Panc1 (cell line): ENCODE results near the gene KANSL1L. TPM values are rescaled to one million over a fixed set of nuclear protein-coding genes. Genes with fewer than 3 reads are reported as not detected.

Experiments
- ATAC-seq: fragments of 200-7000 bp; cut with Tn5 transposase; 2 replicates; pipeline ENCODE4 v1.9.1; 2020; ENCODE audit warnings: mild to moderate bottlenecking, moderate library complexity
- BruUV-seq: library from RNA; stranded (reverse); fragments of 400-500 nt; replicated peaks from 2 replicates; lab custom pipeline; 2021; lab: Mats Ljungman, UMichigan
- CTCF ChIA-PET: fragments of 300-600 bp; sonication (Branson Sonifier 250); formaldehyde crosslinking; loops from one replicate; lab custom pipeline; 2022; ENCODE audit warnings: antibody characterized with exemption; lab: Charles Lee
- POLR2A ChIA-PET: fragments of 300-600 bp; sonication (Branson Sonifier 250); formaldehyde crosslinking; loops from one replicate; lab custom pipeline; 2022; ENCODE audit warnings: antibody characterized with exemption; lab: Charles Lee
- DNase-seq: peaks from one replicate; pipeline ENCODE4 v3.0.0-alpha.2; 2010; ENCODE audit warnings: low read depth, low spot score
- H3K27ac ChIP-seq: 2 replicates; pipeline ENCODE4 v1.5.1; 2011; ENCODE audit warnings: mild to moderate bottlenecking, low read length, inconsistent platforms
- H3K27me3 ChIP-seq: fragments of 200-500 bp; sonication (Bioruptor generic); 2 replicates; pipeline ENCODE4 v1.6.0; 2014; ENCODE audit warnings: low read length, inconsistent platforms; ENCODE audit not compliant: control insufficient read depth, insufficient read depth
- H3K36me3 ChIP-seq: fragments of 200-500 bp; sonication (Bioruptor generic); 2 replicates; pipeline ENCODE4 v1.5.1; 2014; ENCODE audit warnings: inconsistent platforms, mild to moderate bottlenecking, low read length, moderate library complexity; ENCODE audit not compliant: control insufficient read depth, insufficient read depth
- H3K4me1 ChIP-seq: 2 replicates; pipeline ENCODE4 v1.5.1; 2011; ENCODE audit warnings: inconsistent platforms, mild to moderate bottlenecking, low read length, moderate library complexity; ENCODE audit not compliant: control insufficient read depth, insufficient read depth
- H3K4me3 ChIP-seq, 2 experiments: 2 replicates each; pipeline ENCODE4 v1.5.1; 2011 to 2012; ENCODE audit warnings: low read depth in 2 of 2, low read length in 2 of 2, mild to moderate bottlenecking in 2 of 2, inconsistent platforms in 1 of 2, moderate library complexity in 1 of 2
- H3K9me3 ChIP-seq: fragments of 200-500 bp; sonication (Bioruptor generic); 2 replicates; pipeline ENCODE4 v1.5.1; 2014; ENCODE audit warnings: low read depth, mild to moderate bottlenecking, inconsistent platforms, low read length, moderate library complexity; ENCODE audit not compliant: control insufficient read depth, insufficient read depth
- POLR2AphosphoS5 ChIP-seq: IDR thresholded peaks from 2 replicates; pipeline ENCODE4 v1.6.1; 2012; ENCODE audit warnings: mild to moderate bottlenecking, low read depth, low read length, moderate library complexity
- SIN3A ChIP-seq: IDR thresholded peaks from 2 replicates; pipeline ENCODE4 v1.6.1; 2012; ENCODE audit warnings: low read depth, mild to moderate bottlenecking, low read length, moderate library complexity, borderline replicate concordance; ENCODE audit not compliant: insufficient read depth
- TCF7L2 ChIP-seq: IDR thresholded peaks from 2 replicates; pipeline ENCODE4 v1.6.1; 2011; ENCODE audit warnings: mild to moderate bottlenecking, low read depth, low read length, inconsistent platforms
- in situ Hi-C: cut with HindIII; loops from 2 replicates; pipeline ENCODE4 v1.10.0; 2016; ENCODE audit warnings: low sequenced_read_pairs, low pct_unique_long_range_greater_than_20kb
- intact Hi-C: fragments of 100-400 bp; cut with micrococcal nuclease; formaldehyde crosslinking; loops from one replicate; pipeline ENCODE4 v1.10.0; 2022; ENCODE audit not compliant: unreplicated experiment
- total RNA-seq: library from RNA; stranded (reverse); gene quantifications from one replicate; pipeline ENCODE4 v1.2.1, GENCODE V29; 2021; ENCODE audit not compliant: unreplicated experiment
- TF ChIP-seq, protein P1 (sequence below): fragments of 450-650 bp; IDR thresholded peaks from 2 replicates; pipeline ENCODE4 v1.5.1; 2017; ENCODE audit warnings: mild to moderate bottlenecking
- TF ChIP-seq, protein P2 (sequence below), 2 experiments: IDR thresholded peaks; 2 replicates each; pipeline ENCODE4 v1.6.1; 2011 to 2012; ENCODE audit warnings: low read depth in 2 of 2, control low read depth in 1 of 2, low read length in 1 of 2, mild to moderate bottlenecking in 1 of 2, moderate library complexity in 1 of 2; ENCODE audit not compliant: insufficient read depth in 1 of 2

KANSL1L gene
- total RNA-seq, 1 experiment from 2014 or later, result 10.5 TPM

DNA sequence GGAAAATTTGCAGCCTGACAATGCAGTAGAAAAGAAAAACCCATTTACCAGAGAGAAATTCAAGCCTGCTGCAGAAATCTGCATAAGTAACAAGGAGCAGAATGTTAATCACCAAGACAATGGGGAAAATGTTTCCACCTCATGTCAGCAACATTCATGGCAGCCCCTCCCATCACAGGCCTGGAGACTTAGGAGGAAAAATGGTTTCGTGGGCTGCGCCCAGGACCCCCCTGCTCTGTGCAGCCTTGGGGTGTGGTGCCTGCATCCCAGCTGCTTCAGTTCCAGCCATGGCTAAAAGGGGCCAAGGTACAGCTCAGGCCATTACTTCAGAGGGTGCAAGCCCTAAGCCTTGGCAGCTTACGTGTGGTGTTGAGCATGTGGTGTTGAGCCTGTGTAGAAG, 115.4 kb downstream of the KANSL1L start:
- BruUV-seq, result no TSS peak
- intact Hi-C loops (no loop called here), in situ Hi-C loops (no loop called here)
- ATAC-seq (no peak), DNase-seq (no peak)
- Histone ChIP-seq H3K4me3 (no peak overlapping the region), H3K27me3 (no peaks in the 10 kb centered on the region), H3K36me3 (no peaks in the 10 kb centered on the region), H3K9me3 (no peaks in the 10 kb centered on the region), H3K4me1 (no peaks in the 10 kb centered on the region), H3K27ac (no peak overlapping the region)
- TF ChIP-seq TCF7L2 (no peak), POLR2AphosphoS5 (no peak), SIN3A (no peak)
- TF ChIP-seq, protein P1, sequence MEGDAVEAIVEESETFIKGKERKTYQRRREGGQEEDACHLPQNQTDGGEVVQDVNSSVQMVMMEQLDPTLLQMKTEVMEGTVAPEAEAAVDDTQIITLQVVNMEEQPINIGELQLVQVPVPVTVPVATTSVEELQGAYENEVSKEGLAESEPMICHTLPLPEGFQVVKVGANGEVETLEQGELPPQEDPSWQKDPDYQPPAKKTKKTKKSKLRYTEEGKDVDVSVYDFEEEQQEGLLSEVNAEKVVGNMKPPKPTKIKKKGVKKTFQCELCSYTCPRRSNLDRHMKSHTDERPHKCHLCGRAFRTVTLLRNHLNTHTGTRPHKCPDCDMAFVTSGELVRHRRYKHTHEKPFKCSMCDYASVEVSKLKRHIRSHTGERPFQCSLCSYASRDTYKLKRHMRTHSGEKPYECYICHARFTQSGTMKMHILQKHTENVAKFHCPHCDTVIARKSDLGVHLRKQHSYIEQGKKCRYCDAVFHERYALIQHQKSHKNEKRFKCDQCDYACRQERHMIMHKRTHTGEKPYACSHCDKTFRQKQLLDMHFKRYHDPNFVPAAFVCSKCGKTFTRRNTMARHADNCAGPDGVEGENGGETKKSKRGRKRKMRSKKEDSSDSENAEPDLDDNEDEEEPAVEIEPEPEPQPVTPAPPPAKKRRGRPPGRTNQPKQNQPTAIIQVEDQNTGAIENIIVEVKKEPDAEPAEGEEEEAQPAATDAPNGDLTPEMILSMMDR, result no peak
- TF ChIP-seq, protein P2, sequence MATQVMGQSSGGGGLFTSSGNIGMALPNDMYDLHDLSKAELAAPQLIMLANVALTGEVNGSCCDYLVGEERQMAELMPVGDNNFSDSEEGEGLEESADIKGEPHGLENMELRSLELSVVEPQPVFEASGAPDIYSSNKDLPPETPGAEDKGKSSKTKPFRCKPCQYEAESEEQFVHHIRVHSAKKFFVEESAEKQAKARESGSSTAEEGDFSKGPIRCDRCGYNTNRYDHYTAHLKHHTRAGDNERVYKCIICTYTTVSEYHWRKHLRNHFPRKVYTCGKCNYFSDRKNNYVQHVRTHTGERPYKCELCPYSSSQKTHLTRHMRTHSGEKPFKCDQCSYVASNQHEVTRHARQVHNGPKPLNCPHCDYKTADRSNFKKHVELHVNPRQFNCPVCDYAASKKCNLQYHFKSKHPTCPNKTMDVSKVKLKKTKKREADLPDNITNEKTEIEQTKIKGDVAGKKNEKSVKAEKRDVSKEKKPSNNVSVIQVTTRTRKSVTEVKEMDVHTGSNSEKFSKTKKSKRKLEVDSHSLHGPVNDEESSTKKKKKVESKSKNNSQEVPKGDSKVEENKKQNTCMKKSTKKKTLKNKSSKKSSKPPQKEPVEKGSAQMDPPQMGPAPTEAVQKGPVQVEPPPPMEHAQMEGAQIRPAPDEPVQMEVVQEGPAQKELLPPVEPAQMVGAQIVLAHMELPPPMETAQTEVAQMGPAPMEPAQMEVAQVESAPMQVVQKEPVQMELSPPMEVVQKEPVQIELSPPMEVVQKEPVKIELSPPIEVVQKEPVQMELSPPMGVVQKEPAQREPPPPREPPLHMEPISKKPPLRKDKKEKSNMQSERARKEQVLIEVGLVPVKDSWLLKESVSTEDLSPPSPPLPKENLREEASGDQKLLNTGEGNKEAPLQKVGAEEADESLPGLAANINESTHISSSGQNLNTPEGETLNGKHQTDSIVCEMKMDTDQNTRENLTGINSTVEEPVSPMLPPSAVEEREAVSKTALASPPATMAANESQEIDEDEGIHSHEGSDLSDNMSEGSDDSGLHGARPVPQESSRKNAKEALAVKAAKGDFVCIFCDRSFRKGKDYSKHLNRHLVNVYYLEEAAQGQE (IDR thresholded peaks at IDR 0.05; ENCODE audit: insufficient read depth in 1 of 2, low read depth in 2 of 2, low read length in 1 of 2), result no peak
- ChIA-PET CTCF (no interaction called here), POLR2A (no interaction called here)

DNA sequence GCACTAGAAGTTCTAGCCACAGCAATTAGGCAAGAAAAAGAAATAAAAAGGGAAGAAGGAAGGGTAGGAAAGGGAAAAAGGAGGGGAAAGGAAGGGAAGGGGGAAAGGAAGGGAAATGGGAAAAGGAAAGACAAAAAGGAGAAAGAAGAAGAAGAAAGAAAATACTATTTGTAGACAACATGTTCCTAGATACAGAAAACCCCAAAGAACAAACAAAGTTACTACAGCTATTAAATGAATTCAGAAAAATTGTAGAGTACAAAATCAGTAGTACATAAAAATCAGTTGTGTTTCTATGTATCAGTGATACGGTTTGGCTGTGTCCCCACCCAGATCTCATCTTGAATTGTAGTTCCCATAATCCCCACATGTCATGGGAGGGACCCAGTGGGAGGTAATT, 116.5 kb downstream of the KANSL1L start:
- TF ChIP-seq, protein P1, result no peak
- no peak for TF ChIP-seq POLR2AphosphoS5
- no peak for TF ChIP-seq SIN3A
- TF ChIP-seq, protein P2 (IDR thresholded peaks at IDR 0.05; ENCODE audit: insufficient read depth in 1 of 2, low read depth in 2 of 2, low read length in 1 of 2), result no peak
- TF ChIP-seq TCF7L2, result no peak
- in situ Hi-C loops (no loop called here), intact Hi-C loops (no loop called here)
- DNase-seq (no peak), ATAC-seq (no peak)
- POLR2A ChIA-PET, result no interaction called here
- no peak overlapping the region for H3K27ac ChIP-seq
- no peaks in the 10 kb centered on the region for H3K36me3 ChIP-seq
- CTCF ChIA-PET, result no interaction called here
- no peaks in the 10 kb centered on the region for H3K27me3 ChIP-seq
- no TSS peak for BruUV-seq
- H3K4me1 ChIP-seq, result no peaks in the 10 kb centered on the region
- no peaks in the 10 kb centered on the region for H3K9me3 ChIP-seq
- no peak overlapping the region for H3K4me3 ChIP-seq
